Body of pancreas (tissue), 4 donors: ENCODE measurements around the gene TCTN2.

Experiments used
- POLR2A ChIP-seq, 3 donors: fragments of 450-650 bp; IDR thresholded peaks; one replicate each; pipeline ENCODE4 v1.6.1; 2016; ENCODE audit warnings: antibody characterized with exemption in 3 of 3, mild to moderate bottlenecking in 2 of 3
- TF ChIP-seq, protein P1 (sequence below), 7 experiments: fragments of 450-650 bp in 4 of 7; fragments of 200-600 bp in 3 of 7; sonication (generic) in 3 of 7; IDR thresholded peaks; one replicate each; pipeline ENCODE4 v1.5.1; 2016 to 2019; ENCODE audit warnings: antibody characterized with exemption in 7 of 7

DNA sequence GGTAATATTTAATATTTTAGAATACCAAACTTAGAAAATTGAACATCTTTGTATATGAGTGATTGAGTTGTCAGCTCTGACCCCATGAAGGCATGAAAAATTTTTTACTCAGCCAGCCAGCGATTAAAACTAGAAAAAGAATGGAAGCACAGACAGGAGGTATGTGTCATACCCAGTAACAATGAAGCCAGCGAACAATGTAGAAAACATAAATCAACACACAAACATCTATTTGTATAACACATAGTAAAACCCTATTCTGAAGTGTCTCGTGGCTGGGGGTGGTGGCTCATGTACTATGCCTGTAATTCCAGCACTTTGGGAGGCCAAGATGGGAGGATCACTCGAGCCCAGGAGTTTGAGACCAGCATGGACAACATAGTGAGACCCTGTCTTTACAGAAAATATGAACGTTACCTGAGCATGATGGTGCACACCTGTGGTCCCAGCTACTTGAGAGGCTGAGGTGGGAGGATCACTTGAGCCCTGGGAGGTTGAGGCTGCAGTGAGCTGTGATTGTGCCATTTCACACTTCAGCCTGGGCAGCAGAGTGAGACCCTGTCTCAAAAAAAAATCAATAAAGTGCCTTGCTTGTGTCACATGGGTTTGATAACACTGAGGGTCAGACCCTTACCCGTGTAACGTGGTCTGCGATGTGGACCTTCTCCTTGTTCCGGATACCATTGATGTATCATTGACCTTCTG is 5.9 kb downstream of the TCTN2 start:
- TF ChIP-seq, protein P1, sequence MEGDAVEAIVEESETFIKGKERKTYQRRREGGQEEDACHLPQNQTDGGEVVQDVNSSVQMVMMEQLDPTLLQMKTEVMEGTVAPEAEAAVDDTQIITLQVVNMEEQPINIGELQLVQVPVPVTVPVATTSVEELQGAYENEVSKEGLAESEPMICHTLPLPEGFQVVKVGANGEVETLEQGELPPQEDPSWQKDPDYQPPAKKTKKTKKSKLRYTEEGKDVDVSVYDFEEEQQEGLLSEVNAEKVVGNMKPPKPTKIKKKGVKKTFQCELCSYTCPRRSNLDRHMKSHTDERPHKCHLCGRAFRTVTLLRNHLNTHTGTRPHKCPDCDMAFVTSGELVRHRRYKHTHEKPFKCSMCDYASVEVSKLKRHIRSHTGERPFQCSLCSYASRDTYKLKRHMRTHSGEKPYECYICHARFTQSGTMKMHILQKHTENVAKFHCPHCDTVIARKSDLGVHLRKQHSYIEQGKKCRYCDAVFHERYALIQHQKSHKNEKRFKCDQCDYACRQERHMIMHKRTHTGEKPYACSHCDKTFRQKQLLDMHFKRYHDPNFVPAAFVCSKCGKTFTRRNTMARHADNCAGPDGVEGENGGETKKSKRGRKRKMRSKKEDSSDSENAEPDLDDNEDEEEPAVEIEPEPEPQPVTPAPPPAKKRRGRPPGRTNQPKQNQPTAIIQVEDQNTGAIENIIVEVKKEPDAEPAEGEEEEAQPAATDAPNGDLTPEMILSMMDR (IDR thresholded peaks at IDR 0.05) = no peak
- no peak for TF ChIP-seq POLR2A (IDR thresholded peaks at IDR 0.05)
